GM12878 (cell line): ENCODE results near the gene ETNPPL. TPM values are rescaled to one million over a fixed set of nuclear protein-coding genes. Genes with fewer than 3 reads are reported as not detected.

Experiments used
- ATAC-seq: fragments of 200-7000 bp; cut with Tn5 transposase; 3 replicates; pipeline ENCODE4 v1.9.1; 2020; ENCODE audit warnings: mild to moderate bottlenecking, moderate library complexity
- BruUV-seq: library from RNA; stranded (reverse); fragments of 400-500 nt; replicated peaks from 2 replicates; lab custom pipeline; 2021; lab: Mats Ljungman, UMichigan
- CTCF ChIA-PET: fragments of 300-600 bp; sonication (Branson Sonifier 250); formaldehyde crosslinking; extraction: SDS; loops from one replicate; lab custom pipeline; 2021; ENCODE audit warnings: inconsistent platforms; lab: Yijun Ruan, JAX
- POLR2A ChIA-PET: fragments of 350-600 bp; formaldehyde crosslinking; extraction: SDS; loops from one replicate; lab custom pipeline; 2021; ENCODE audit warnings: inconsistent platforms; lab: Charles Lee
- RAD21 ChIA-PET: fragments of 300-600 bp; sonication (Branson Sonifier 250); formaldehyde crosslinking; loops from one replicate; lab custom pipeline; 2023; ENCODE audit warnings: antibody characterized with exemption; ENCODE audit not compliant: unreplicated experiment; lab: Charles Lee
- SMC1A ChIA-PET: fragments of 300-600 bp; sonication (Branson Sonifier 250); formaldehyde crosslinking; loops from one replicate; lab custom pipeline; 2023; ENCODE audit not compliant: unreplicated experiment, uncharacterized antibody; lab: Charles Lee
- DNase-seq: peaks from one replicate; pipeline ENCODE4 v3.0.0-alpha.2; 2011; ENCODE audit warnings: low read depth, low spot score
- FAIRE-seq: peaks from 3 replicates; lab custom pipeline; 2011; peaks lifted over from hg19 to GRCh38; lab: Jason Lieb, UNC
- H2AFZ ChIP-seq: 2 replicates; pipeline ENCODE4 v1.6.0; 2011; ENCODE audit warnings: low read depth, low read length, control low read depth; ENCODE audit not compliant: control insufficient read depth
- H3K27ac ChIP-seq: 2 replicates; pipeline ENCODE4 v1.5.1; 2011; ENCODE audit warnings: control low read depth; ENCODE audit not compliant: control insufficient read depth, insufficient read depth
- H3K27me3 ChIP-seq, 2 experiments: replicated peaks in 1 of 2; 2 replicates each; pipeline versions ENCODE4 v1.6.0 to v1.6.1; 2011; ENCODE audit warnings: low read length in 1 of 2; ENCODE audit not compliant: control insufficient read depth in 2 of 2, insufficient read depth in 2 of 2
- H3K36me3 ChIP-seq, 2 experiments: 2 replicates each; pipeline ENCODE4 v1.5.1; 2011; ENCODE audit warnings: low read length in 1 of 2; ENCODE audit not compliant: control insufficient read depth in 2 of 2, insufficient read depth in 2 of 2
- H3K4me1 ChIP-seq: 2 replicates; pipeline ENCODE4 v1.6.1; 2011; ENCODE audit warnings: mild to moderate bottlenecking, low read length, moderate library complexity, mixed read lengths; ENCODE audit not compliant: control insufficient read depth, insufficient read depth
- H3K4me2 ChIP-seq: 2 replicates; pipeline ENCODE4 v1.6.0; 2011; ENCODE audit warnings: control low read depth; ENCODE audit not compliant: control insufficient read depth, insufficient read depth
- H3K4me3 ChIP-seq: fragments of 200-600 bp; sonication (generic); 2 replicates; pipeline ENCODE4 v1.5.1; 2016
- H3K79me2 ChIP-seq: 2 replicates; pipeline ENCODE4 v1.6.0; 2011; ENCODE audit warnings: low read length; ENCODE audit not compliant: control insufficient read depth, insufficient read depth
- H3K9ac ChIP-seq: 2 replicates; pipeline ENCODE4 v1.8.0; 2011; ENCODE audit warnings: low read length, control low read depth, mixed read lengths; ENCODE audit not compliant: control insufficient read depth, insufficient read depth
- H3K9me3 ChIP-seq: replicated peaks from 3 replicates; pipeline ENCODE4 v1.5.1; 2011; ENCODE audit warnings: mild to moderate bottlenecking, low read length; ENCODE audit not compliant: control insufficient read depth, insufficient read depth
- H4K20me1 ChIP-seq: 2 replicates; pipeline ENCODE4 v1.6.0; 2011; ENCODE audit not compliant: control insufficient read depth, insufficient read depth
- CEBPB ChIP-seq, 2 experiments: fragments of 150-350 bp in 1 of 2; IDR thresholded peaks; 2 replicates each; pipeline ENCODE4 v1.6.1; 2012 to 2014; ENCODE audit warnings: low read depth in 2 of 2, low read length in 2 of 2, borderline replicate concordance in 1 of 2, inconsistent platforms in 1 of 2
- E2F4 ChIP-seq: IDR thresholded peaks from 2 replicates; pipeline ENCODE4 v1.6.1; 2012; ENCODE audit warnings: low read depth, low read length, improper control_type of control experiment
- IKZF1 ChIP-seq: fragments of 450-650 bp; conservative IDR thresholded peaks from 2 replicates; pipeline ENCODE4 v1.6.1; 2017; ENCODE audit warnings: antibody characterized with exemption, mild to moderate bottlenecking
- PAX5 ChIP-seq: IDR thresholded peaks from 2 replicates; pipeline ENCODE4 v1.6.1; 2011; ENCODE audit warnings: low read depth, low read length, borderline replicate concordance
- RELB ChIP-seq: fragments of 450-650 bp; IDR thresholded peaks from 2 replicates; pipeline ENCODE4 v1.6.1; 2017; ENCODE audit warnings: low read depth, mild to moderate bottlenecking, moderate library complexity
- STAT1 ChIP-seq: fragments of 450-650 bp; conservative IDR thresholded peaks from 2 replicates; pipeline ENCODE4 v1.6.1; 2014; ENCODE audit warnings: antibody characterized with exemption, mild to moderate bottlenecking
- ZNF592 ChIP-seq: fragments of 450-650 bp; IDR thresholded peaks from 2 replicates; pipeline ENCODE4 v1.6.1; 2017; ENCODE audit warnings: mild to moderate bottlenecking, moderate library complexity
- WGBS: methylation state at CpG from one replicate; pipeline ENCODE4 v1.1.6; 2016; ENCODE audit warnings: low lambda C conversion rate; ENCODE audit not compliant: insufficient replicate concordance, insufficient coverage; ENCODE audit errors: missing lambda C conversion rate; 5-methylcytosine and 5-hydroxymethylcytosine counted together
- in situ Hi-C: fragments of 300-500 bp; cut with MboI; formaldehyde crosslinking; loops from 9 replicates; pipeline ENCODE4 v1.14.3; 2018; ENCODE audit warnings: mixed read lengths
- intact Hi-C: fragments of 100-400 bp; cut with micrococcal nuclease; formaldehyde crosslinking; loops from one replicate; pipeline ENCODE4 v1.14.2; 2022; ENCODE audit not compliant: unreplicated experiment
- polyA plus RNA-seq, 11 experiments: library from polyadenylated mRNA; depleted of rRNA in 4 of 11; unstranded in 6 of 11; stranded (reverse) in 5 of 11; fragments of >200 nt; fragmentation: Nextera tagmentation in 4 of 11; fragmentation: Illumina TruSeq in 1 of 11; extraction: Ambion mirVana in 4 of 11; extraction: Trizol in 1 of 11; gene quantifications; 1 replicate in 1 of 11; 2 replicates in 10 of 11; pipeline versions ENCODE4 v1.2.1 to v1.2.3, GENCODE V29; 2011 to 2016; ENCODE audit warnings: inconsistent platforms in 2 of 11, missing spikeins in 2 of 11, low read depth in 1 of 11
- total RNA-seq, 4 experiments: library from RNA; depleted of rRNA in 3 of 4; stranded (reverse); fragments of >200 nt in 3 of 4; fragmentation: Illumina TruSeq in 1 of 4; extraction: Trizol in 1 of 4; gene quantifications; 2 replicates each; pipeline versions ENCODE4 v1.2.1 to v1.2.3, GENCODE V29; 2013 to 2021

ETNPPL gene
- total and polyA plus RNA-seq, 10 of the 15 experiments (the other 5 are each of a cell fraction or from before 2014, with no cell fraction given) = not detected

- ChIA-PET POLR2A (no interaction called here), CTCF (no interaction called here), SMC1A (no interaction called here), RAD21 (no interaction called here)
- no peak overlapping the region for H2AFZ ChIP-seq
- TF ChIP-seq RELB (no peak), ZNF592 (no peak), STAT1 (no peak), IKZF1 (no peak), E2F4 (no peak), CEBPB (IDR thresholded peaks at IDR 0.05; ENCODE audit: borderline replicate concordance in 1 of 2, low read depth in 2 of 2, low read length in 2 of 2) (no peak), PAX5 (no peak)
- H3K27me3 ChIP-seq = no peaks in the 10 kb centered on the region; a peak in 1 of 4 replicates
- no peak overlapping the region for H3K9ac ChIP-seq
- no peak overlapping the region for H3K4me2 ChIP-seq
- no peaks in the 10 kb centered on the region for H3K79me2 ChIP-seq
- DNase-seq = no peak
- intact Hi-C loops = no loop called here
- H3K36me3 ChIP-seq = no peaks in the 10 kb centered on the region
- no peaks in the 10 kb centered on the region for H3K4me1 ChIP-seq
- H4K20me1 ChIP-seq = no peaks in the 10 kb centered on the region
- no peak for ATAC-seq
- 48% methylated on average over 2 of the region's 2 CpGs for WGBS
- H3K27ac ChIP-seq = no peak overlapping the region
- no peaks in the 10 kb centered on the region for H3K9me3 ChIP-seq
- no TSS peak for BruUV-seq
- H3K4me3 ChIP-seq = no peak overlapping the region
- in situ Hi-C loops = no loop called here
- no peak for FAIRE-seq
These were observed 58.9 kb downstream of the ETNPPL start for GRCh38 chr4:108703966-108704365.
